HepG2 (cell line): ENCODE results near the gene MORN1. TPM values are rescaled to one million over a fixed set of nuclear protein-coding genes. Genes with fewer than 3 reads are reported as not detected.

ENCODE experiments used
- CAMTA2 ChIP-seq: sonication (generic); formaldehyde crosslinking; IDR thresholded peaks from 2 replicates; pipeline ENCODE4 v1.4.0; 2020; ENCODE audit warnings: mild to moderate bottlenecking, missing genetic modification reagents, borderline replicate concordance
- CTCF ChIP-seq: sonication (generic); formaldehyde crosslinking; IDR thresholded peaks from 2 replicates; pipeline ENCODE4 v1.5.0; 2020; ENCODE audit warnings: mild to moderate bottlenecking, missing genetic modification reagents, moderate library complexity
- GABPB1 ChIP-seq: IDR thresholded peaks from 2 replicates; pipeline ENCODE4 v1.6.1; 2016; ENCODE audit warnings: mild to moderate bottlenecking, missing genetic modification reagents, moderate library complexity, missing compliant biosample characterization
- MZF1 ChIP-seq: sonication (generic); formaldehyde crosslinking; IDR thresholded peaks from 2 replicates; pipeline ENCODE4 v1.8.1; 2023; ENCODE audit warnings: mild to moderate bottlenecking, missing genetic modification reagents, borderline replicate concordance
- PHB2 ChIP-seq: fragments of 450-650 bp; IDR thresholded peaks from 2 replicates; pipeline ENCODE4 v1.6.1; 2018; ENCODE audit not compliant: partially characterized antibody
- RBM39 ChIP-seq: fragments of 200-400 bp; formaldehyde crosslinking; IDR thresholded peaks from one replicate; pipeline ENCODE4 v1.6.1; 2018; ENCODE audit warnings: antibody characterized with exemption, mild to moderate bottlenecking, low read depth, low read length; ENCODE audit not compliant: poor library complexity, severe bottlenecking
- SMAD1 ChIP-seq: sonication (generic); formaldehyde crosslinking; IDR thresholded peaks from 2 replicates; pipeline ENCODE4 v1.4.0; 2020; ENCODE audit warnings: missing genetic modification reagents, low read depth, mild to moderate bottlenecking, borderline replicate concordance
- SNAPC4 ChIP-seq: sonication (generic); formaldehyde crosslinking; IDR thresholded peaks from 2 replicates; pipeline ENCODE4 v1.4.0; 2020; ENCODE audit warnings: mild to moderate bottlenecking, missing genetic modification reagents
- THRA ChIP-seq: sonication (generic); formaldehyde crosslinking; IDR thresholded peaks from 2 replicates; pipeline ENCODE4 v1.4.0; 2020; ENCODE audit warnings: missing genetic modification reagents, borderline replicate concordance
- ZBTB26 ChIP-seq: IDR thresholded peaks from 2 replicates; pipeline ENCODE4 v1.6.1; 2016; ENCODE audit warnings: missing compliant biosample characterization, missing genetic modification reagents, borderline replicate concordance
- ZFP36L2 ChIP-seq: sonication (generic); formaldehyde crosslinking; IDR thresholded peaks from 2 replicates; pipeline ENCODE4 v1.4.0; 2020; ENCODE audit warnings: missing genetic modification reagents
- ZNF552 ChIP-seq: sonication (generic); formaldehyde crosslinking; IDR thresholded peaks from 2 replicates; pipeline ENCODE4 v1.9.0; 2022; ENCODE audit warnings: missing genetic modification reagents, mild to moderate bottlenecking, borderline replicate concordance
- ZNF800 ChIP-seq: sonication (generic); formaldehyde crosslinking; IDR thresholded peaks from 2 replicates; pipeline ENCODE4 v1.4.0; 2020; ENCODE audit warnings: missing genetic modification reagents
- polyA plus RNA-seq, 8 experiments: library from polyadenylated mRNA; depleted of rRNA in 3 of 8; stranded (reverse) in 7 of 8; unstranded in 1 of 8; fragments of >200 nt; fragmentation: Illumina TruSeq in 4 of 8; extraction: Trizol in 4 of 8; gene quantifications; 2 replicates each; pipeline versions ENCODE4 v1.2.1 to v1.2.3, GENCODE V29; 2011 to 2016; ENCODE audit warnings: low read depth in 4 of 8, missing spikeins in 1 of 8, mixed read lengths in 1 of 8; ENCODE audit not compliant: insufficient read depth in 1 of 8
- total RNA-seq, 5 experiments: library from RNA; depleted of rRNA; stranded (reverse); fragments of >200 nt; fragmentation: Illumina TruSeq; extraction: Trizol; gene quantifications; 2 replicates each; pipeline ENCODE4 v1.2.3, GENCODE V29; 2016; ENCODE audit warnings: low read depth in 1 of 5

MORN1 gene
- total and polyA plus RNA-seq, 2 of the 13 experiments (the other 11 are each of a cell fraction or from before 2014, with no cell fraction given): 3.1 to 6.5 TPM

GRCh38 chr1:2316451-2316961 is 74.8 kb downstream of the MORN1 start (continued):
- TF ChIP-seq ZBTB26 (CRISPR knock-in tag) (peak; percentile 16; the same call in 1 of the 2 replicates), ZNF800 (CRISPR knock-in tag) (peak; percentile 70; the same call in 1 of the 2 replicates), GABPB1 (CRISPR knock-in tag) (peak; percentile 26; the same call in 1 of the 2 replicates), ZFP36L2 (no peak), SNAPC4 (CRISPR knock-in tag) (0 out of 2 replicates have a peak, but pooled peaks have one; percentile 22), RBM39 (no peak), THRA (CRISPR knock-in tag) (0 out of 2 replicates have a peak, but pooled peaks have one; percentile 10), PHB2 (no peak), CAMTA2 (CRISPR knock-in tag) (0 out of 2 replicates have a peak, but pooled peaks have one; percentile 20), SMAD1 (CRISPR knock-in tag) (0 out of 2 replicates have a peak, but pooled peaks have one; percentile 64), MZF1 (peak; percentile 34; the same call in 1 of the 2 replicates), ZNF552 (0 out of 2 replicates have a peak, but pooled peaks have one; percentile 31), CTCF (CRISPR knock-in tag) (0 out of 2 replicates have a peak, but pooled peaks have one; percentile 1)
